ENCODE measurements around the gene GRIK3.

The GRIK3 gene

DNA sequence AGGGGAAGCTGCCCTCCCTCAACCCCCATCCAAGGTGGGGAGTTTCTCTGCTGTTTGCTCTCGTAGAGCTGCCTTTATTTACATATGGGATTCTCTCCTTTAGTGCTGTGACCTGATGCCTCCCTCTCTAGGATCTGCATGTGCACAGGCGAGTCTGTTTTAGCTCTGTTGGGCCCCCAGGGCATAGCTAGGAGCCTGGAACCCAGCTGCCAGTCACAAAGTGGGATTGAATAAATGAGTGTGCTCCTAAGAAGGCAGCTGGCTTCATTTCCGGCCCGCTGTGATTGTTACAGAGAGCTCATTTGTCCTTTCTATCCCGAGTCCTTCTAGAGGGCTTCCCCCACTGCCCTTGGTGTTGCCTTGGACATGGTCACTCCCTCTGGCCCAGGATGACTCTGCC is 176.6 kb downstream of the GRIK3 start:
- Histone ChIP-seq H3K27me3 (ENCODE audit: control insufficient read depth in 1 of 2, insufficient read depth in 2 of 2, low read length in 2 of 2) (peaks cover 14 to 23% of the 10 kb centered on the region in 2 donors), H3K27ac (ENCODE audit: low read length) (no peak overlapping the region)

DNA sequence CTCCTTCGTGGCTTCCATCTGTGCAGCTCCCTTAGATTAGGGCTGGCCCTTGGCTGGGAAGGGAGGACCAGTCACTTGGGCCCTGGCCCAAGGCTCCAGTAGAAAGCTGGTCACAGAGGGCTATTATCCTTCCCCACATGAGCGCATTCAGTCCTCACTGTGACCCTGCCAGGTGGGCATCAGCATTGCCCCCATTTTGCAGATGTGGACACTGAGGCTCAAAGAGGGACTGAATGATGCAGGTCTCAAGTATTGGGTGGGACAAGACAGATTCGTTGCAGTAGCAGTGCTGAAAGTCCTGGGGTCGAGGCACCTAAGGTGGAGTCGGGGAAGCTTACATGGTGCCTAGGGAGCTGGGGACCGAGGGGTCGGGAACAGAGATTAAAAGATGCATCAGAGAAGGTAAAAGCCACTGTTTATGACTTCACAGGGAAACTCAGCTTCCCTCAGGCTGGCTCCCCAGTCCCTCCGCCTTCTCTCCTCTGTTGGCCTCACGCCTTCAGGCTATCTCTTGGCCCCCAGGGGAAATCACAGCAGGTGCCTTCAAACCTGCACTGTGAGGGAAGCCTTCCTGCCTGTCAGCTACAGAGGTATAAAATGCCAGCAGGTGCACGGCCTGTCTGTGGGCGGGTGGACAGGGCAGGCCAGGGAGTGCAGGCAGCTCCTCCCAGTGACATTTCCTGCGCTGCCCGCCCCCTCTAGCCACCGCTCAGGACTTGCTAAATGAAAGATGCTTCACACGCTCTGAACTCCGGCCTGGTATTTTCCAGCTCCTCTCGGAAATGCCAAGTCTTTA is 178.4 kb downstream of the GRIK3 start:
- no peaks in the 10 kb centered on the region for H3K9me3 ChIP-seq (ENCODE audit: control insufficient read depth in 2 of 2, low read length in 2 of 2)
- no peak overlapping the region for H3K27ac ChIP-seq (ENCODE audit: low read length)
- peaks cover 20 to 30% of the 10 kb centered on the region in 2 donors for H3K27me3 ChIP-seq (ENCODE audit: control insufficient read depth in 1 of 2, insufficient read depth in 2 of 2, low read length in 2 of 2)
- H3K4me3 ChIP-seq (ENCODE audit: low read length in 2 of 2): no peak overlapping the region
- H3K9ac ChIP-seq (ENCODE audit: low read length in 2 of 2): no peak overlapping the region
- H3K4me1 ChIP-seq (ENCODE audit: control insufficient read depth, insufficient read depth, low read length): no peaks in the 10 kb centered on the region
- no peaks in the 10 kb centered on the region for H3K36me3 ChIP-seq (ENCODE audit: control insufficient read depth in 2 of 2, insufficient read depth in 2 of 2, low read length in 2 of 2)

More for the DNA sequence above, 176.6 kb downstream of the GRIK3 start:
- H3K36me3 ChIP-seq (ENCODE audit: control insufficient read depth in 2 of 2, insufficient read depth in 2 of 2, low read length in 2 of 2): no peaks in the 10 kb centered on the region
- no peaks in the 10 kb centered on the region for H3K4me1 ChIP-seq (ENCODE audit: control insufficient read depth, insufficient read depth, low read length)
- no peak overlapping the region for H3K4me3 ChIP-seq (ENCODE audit: low read length in 2 of 2)
- H3K9ac ChIP-seq (ENCODE audit: low read length in 2 of 2): no peak overlapping the region
- H3K9me3 ChIP-seq (ENCODE audit: control insufficient read depth in 2 of 2, low read length in 2 of 2): no peaks in the 10 kb centered on the region

GRCh38 chr1:36853638-36854037 is 180.7 kb downstream of the GRIK3 start:
- Histone ChIP-seq H3K4me3 (ENCODE audit: low read length in 2 of 2) (no peak overlapping the region), H3K27ac (ENCODE audit: low read length) (no peak overlapping the region), H3K27me3 (ENCODE audit: control insufficient read depth in 1 of 2, insufficient read depth in 2 of 2, low read length in 2 of 2) (peaks cover 32 to 43% of the 10 kb centered on the region in 2 donors), H3K9ac (ENCODE audit: low read length in 2 of 2) (no peak overlapping the region), H3K36me3 (ENCODE audit: control insufficient read depth in 2 of 2, insufficient read depth in 2 of 2, low read length in 2 of 2) (no peaks in the 10 kb centered on the region), H3K9me3 (ENCODE audit: control insufficient read depth in 2 of 2, low read length in 2 of 2) (no peaks in the 10 kb centered on the region), H3K4me1 (ENCODE audit: control insufficient read depth, insufficient read depth, low read length) (no peaks in the 10 kb centered on the region)

- H3K27me3 ChIP-seq (ENCODE audit: control insufficient read depth in 1 of 2, insufficient read depth in 2 of 2, low read length in 2 of 2): peaks cover 29 to 45% of the 10 kb centered on the region in 2 donors
- no peak overlapping the region for H3K4me3 ChIP-seq (ENCODE audit: low read length in 2 of 2)
- H3K27ac ChIP-seq (ENCODE audit: low read length): no peak overlapping the region
Observed at GRCh38 chr1:36852586-36852985, 181.7 kb downstream of the GRIK3 start.

DNA sequence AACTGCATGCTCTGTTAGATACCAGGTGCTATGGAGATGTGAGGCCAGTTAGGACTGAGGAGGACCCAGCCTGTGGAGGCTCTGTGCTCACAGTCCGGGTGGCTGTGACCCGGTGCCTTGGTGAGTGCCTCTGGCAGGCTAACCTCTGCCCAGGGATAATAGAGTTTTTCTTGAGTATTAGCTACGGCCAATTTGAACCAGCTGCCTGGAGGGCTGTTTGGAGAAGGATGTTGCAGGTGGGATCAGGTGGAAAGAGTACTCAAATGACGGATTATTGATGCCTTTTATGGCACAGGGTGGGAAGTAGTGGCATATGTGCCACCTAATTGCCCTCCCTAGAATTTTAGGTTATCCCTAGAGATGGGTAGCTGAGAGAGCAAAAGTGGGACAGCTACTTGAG is 182.7 kb downstream of the GRIK3 start:
- H3K27me3 ChIP-seq (ENCODE audit: control insufficient read depth in 1 of 2, insufficient read depth in 2 of 2, low read length in 2 of 2): peaks cover 29 to 43% of the 10 kb centered on the region in 2 donors
- no peak overlapping the region for H3K27ac ChIP-seq (ENCODE audit: low read length)
- H3K4me3 ChIP-seq (ENCODE audit: low read length in 2 of 2): no peak overlapping the region
- H3K9ac ChIP-seq (ENCODE audit: low read length in 2 of 2): no peak overlapping the region
- no peaks in the 10 kb centered on the region for H3K9me3 ChIP-seq (ENCODE audit: control insufficient read depth in 2 of 2, low read length in 2 of 2)
- H3K36me3 ChIP-seq (ENCODE audit: control insufficient read depth in 2 of 2, insufficient read depth in 2 of 2, low read length in 2 of 2): no peaks in the 10 kb centered on the region
- no peaks in the 10 kb centered on the region for H3K4me1 ChIP-seq (ENCODE audit: control insufficient read depth, insufficient read depth, low read length)

More at GRCh38 chr1:36852586-36852985, 181.7 kb downstream of the GRIK3 start:
- no peak overlapping the region for H3K9ac ChIP-seq (ENCODE audit: low read length in 2 of 2)
- H3K4me1 ChIP-seq (ENCODE audit: control insufficient read depth, insufficient read depth, low read length): no peaks in the 10 kb centered on the region
- no peaks in the 10 kb centered on the region for H3K36me3 ChIP-seq (ENCODE audit: control insufficient read depth in 2 of 2, insufficient read depth in 2 of 2, low read length in 2 of 2)
- H3K9me3 ChIP-seq (ENCODE audit: control insufficient read depth in 2 of 2, low read length in 2 of 2): no peaks in the 10 kb centered on the region

DNA sequence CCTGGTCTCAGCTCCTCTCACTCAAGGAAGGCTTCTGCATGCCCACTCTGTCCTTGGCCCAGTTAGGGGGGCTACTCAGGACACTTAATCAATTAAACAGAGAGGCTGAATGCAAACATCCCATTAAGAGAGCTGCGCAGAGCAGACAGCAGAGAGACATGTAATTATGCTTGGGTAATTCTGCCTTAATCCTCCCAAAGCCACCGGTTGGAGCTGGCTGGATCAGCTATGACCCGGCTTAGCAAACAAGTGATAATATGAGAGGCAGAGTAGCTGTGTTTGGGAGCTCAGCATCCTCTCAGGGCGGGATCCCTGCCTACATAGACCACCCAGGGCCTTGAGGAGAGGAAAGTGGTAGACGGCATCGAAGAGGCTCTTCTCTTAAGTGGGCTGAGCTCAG is 183.2 kb downstream of the GRIK3 start:
- Histone ChIP-seq H3K27me3 (ENCODE audit: control insufficient read depth in 1 of 2, insufficient read depth in 2 of 2, low read length in 2 of 2) (peaks cover 29 to 41% of the 10 kb centered on the region in 2 donors), H3K36me3 (ENCODE audit: control insufficient read depth in 2 of 2, insufficient read depth in 2 of 2, low read length in 2 of 2) (no peaks in the 10 kb centered on the region), H3K27ac (ENCODE audit: low read length) (no peak overlapping the region), H3K9me3 (ENCODE audit: control insufficient read depth in 2 of 2, low read length in 2 of 2) (no peaks in the 10 kb centered on the region), H3K9ac (ENCODE audit: low read length in 2 of 2) (no peak overlapping the region), H3K4me3 (ENCODE audit: low read length in 2 of 2) (no peak overlapping the region), H3K4me1 (ENCODE audit: control insufficient read depth, insufficient read depth, low read length) (no peaks in the 10 kb centered on the region)

DNA sequence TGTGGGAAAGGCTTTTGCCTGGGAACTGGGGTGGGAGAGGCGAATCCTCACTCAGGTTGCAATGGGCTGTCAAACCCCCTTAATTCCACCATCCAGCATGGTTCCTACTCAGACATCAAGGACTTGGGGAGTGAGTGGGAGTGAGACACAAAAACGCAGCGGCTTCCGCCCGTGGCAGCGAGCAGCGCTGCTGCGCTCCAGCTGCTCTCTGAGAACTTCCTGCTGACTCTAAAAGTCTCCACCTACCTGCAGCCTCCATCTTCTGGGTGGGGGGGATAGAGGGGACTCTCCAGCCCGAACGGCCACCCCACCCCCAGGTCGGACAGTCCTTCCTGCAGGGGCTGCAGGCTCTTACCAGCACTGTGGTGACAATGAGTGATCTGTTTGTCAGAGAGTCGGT is 184.4 kb downstream of the GRIK3 start:
- H3K9me3 ChIP-seq (ENCODE audit: control insufficient read depth in 2 of 2, low read length in 2 of 2): no peaks in the 10 kb centered on the region
- no peaks in the 10 kb centered on the region for H3K36me3 ChIP-seq (ENCODE audit: control insufficient read depth in 2 of 2, insufficient read depth in 2 of 2, low read length in 2 of 2)
- H3K27me3 ChIP-seq (ENCODE audit: control insufficient read depth in 1 of 2, insufficient read depth in 2 of 2, low read length in 2 of 2): peaks cover 29 to 39% of the 10 kb centered on the region in 2 donors

GRCh38 chr1:36847761-36848160 is 186.6 kb downstream of the GRIK3 start:
- Histone ChIP-seq H3K9me3 (ENCODE audit: control insufficient read depth in 2 of 2, low read length in 2 of 2) (no peaks in the 10 kb centered on the region), H3K4me1 (ENCODE audit: control insufficient read depth, insufficient read depth, low read length) (no peaks in the 10 kb centered on the region), H3K27me3 (ENCODE audit: control insufficient read depth in 1 of 2, insufficient read depth in 2 of 2, low read length in 2 of 2) (peaks cover 23 to 36% of the 10 kb centered on the region in 2 donors), H3K9ac (ENCODE audit: low read length in 2 of 2) (no peak overlapping the region), H3K27ac (ENCODE audit: low read length) (no peak overlapping the region), H3K4me3 (ENCODE audit: low read length in 2 of 2) (no peak overlapping the region), H3K36me3 (ENCODE audit: control insufficient read depth in 2 of 2, insufficient read depth in 2 of 2, low read length in 2 of 2) (no peaks in the 10 kb centered on the region)

More for the DNA sequence above, 184.4 kb downstream of the GRIK3 start:
- H3K4me1 ChIP-seq (ENCODE audit: control insufficient read depth, insufficient read depth, low read length): no peaks in the 10 kb centered on the region
- H3K27ac ChIP-seq (ENCODE audit: low read length): no peak overlapping the region
- no peak overlapping the region for H3K9ac ChIP-seq (ENCODE audit: low read length in 2 of 2)
- no peak overlapping the region for H3K4me3 ChIP-seq (ENCODE audit: low read length in 2 of 2)

GRCh38 chr1:36847186-36847585 is 187.1 kb downstream of the GRIK3 start:
- peaks cover 23 to 36% of the 10 kb centered on the region in 2 donors for H3K27me3 ChIP-seq (ENCODE audit: control insufficient read depth in 1 of 2, insufficient read depth in 2 of 2, low read length in 2 of 2)
- no peak overlapping the region for H3K4me3 ChIP-seq (ENCODE audit: low read length in 2 of 2)

GRCh38 chr1:36846357-36846756 is 188.0 kb downstream of the GRIK3 start:
- Histone ChIP-seq H3K4me3 (ENCODE audit: low read length in 2 of 2) (no peak overlapping the region), H3K27me3 (ENCODE audit: control insufficient read depth in 1 of 2, insufficient read depth in 2 of 2, low read length in 2 of 2) (peaks cover 21 to 40% of the 10 kb centered on the region in 2 donors), H3K9me3 (ENCODE audit: control insufficient read depth in 2 of 2, low read length in 2 of 2) (no peaks in the 10 kb centered on the region), H3K36me3 (ENCODE audit: control insufficient read depth in 2 of 2, insufficient read depth in 2 of 2, low read length in 2 of 2) (no peaks in the 10 kb centered on the region), H3K4me1 (ENCODE audit: control insufficient read depth, insufficient read depth, low read length) (no peaks in the 10 kb centered on the region), H3K27ac (ENCODE audit: low read length) (no peak overlapping the region), H3K9ac (ENCODE audit: low read length in 2 of 2) (no peak overlapping the region)

More at GRCh38 chr1:36847186-36847585, 187.1 kb downstream of the GRIK3 start:
- no peak overlapping the region for H3K27ac ChIP-seq (ENCODE audit: low read length)
- H3K9ac ChIP-seq (ENCODE audit: low read length in 2 of 2): no peak overlapping the region
- H3K4me1 ChIP-seq (ENCODE audit: control insufficient read depth, insufficient read depth, low read length): no peaks in the 10 kb centered on the region
- no peaks in the 10 kb centered on the region for H3K9me3 ChIP-seq (ENCODE audit: control insufficient read depth in 2 of 2, low read length in 2 of 2)
- H3K36me3 ChIP-seq (ENCODE audit: control insufficient read depth in 2 of 2, insufficient read depth in 2 of 2, low read length in 2 of 2): no peaks in the 10 kb centered on the region

DNA sequence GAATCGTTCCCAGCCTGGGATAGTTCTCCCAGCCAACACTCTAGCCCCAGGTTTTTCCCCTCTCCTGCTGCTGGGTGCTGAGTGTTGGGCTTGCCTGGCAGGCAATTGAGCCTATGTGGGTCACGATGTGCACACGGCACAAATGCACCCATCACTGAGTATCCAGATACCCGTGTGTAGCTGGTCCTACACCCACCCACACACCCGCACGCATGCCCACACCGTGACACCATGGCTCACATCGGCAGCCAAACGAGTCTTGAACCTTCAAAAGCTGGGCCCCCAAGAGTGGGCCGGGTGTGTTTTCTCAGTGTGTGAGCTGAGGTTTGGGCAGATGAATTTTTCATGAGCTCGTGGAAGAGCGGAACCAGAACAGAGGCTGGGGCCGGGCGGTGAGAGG is 188.5 kb downstream of the GRIK3 start:
- H3K36me3 ChIP-seq (ENCODE audit: control insufficient read depth in 2 of 2, insufficient read depth in 2 of 2, low read length in 2 of 2): no peaks in the 10 kb centered on the region
- H3K9me3 ChIP-seq (ENCODE audit: control insufficient read depth in 2 of 2, low read length in 2 of 2): no peaks in the 10 kb centered on the region
- no peak overlapping the region for H3K4me3 ChIP-seq (ENCODE audit: low read length in 2 of 2)
- no peak overlapping the region for H3K9ac ChIP-seq (ENCODE audit: low read length in 2 of 2)
- no peaks in the 10 kb centered on the region for H3K4me1 ChIP-seq (ENCODE audit: control insufficient read depth, insufficient read depth, low read length)
- H3K27ac ChIP-seq (ENCODE audit: low read length): no peak overlapping the region
- H3K27me3 ChIP-seq (ENCODE audit: control insufficient read depth in 1 of 2, insufficient read depth in 2 of 2, low read length in 2 of 2): peaks cover 22 to 40% of the 10 kb centered on the region in 2 donors
